ENCODE measurements around the gene CYS1.

GRCh38 chr2:10041711-10042110 is 38.5 kb downstream of the CYS1 start:
- TF ChIP-seq CTCF (IDR thresholded peaks at IDR 0.05; ENCODE audit: insufficient read depth, low read length, poor library complexity, severe bottlenecking) (no peak), EZH2phosphoT487 (conservative IDR thresholded peaks at IDR 0.05; ENCODE audit: low read length) (no peak)
